Osteocyte (in vitro differentiated cells): ENCODE results near the gene AARSD1. TPM values are rescaled to one million over a fixed set of nuclear protein-coding genes. Genes with fewer than 3 reads are reported as not detected.
"Not testable (repeated sequence)": the region's sequence is repeated elsewhere in the genome, so short reads cannot be mapped to it uniquely, and the experiment has no call there.

Source experiments
- DNase-seq: peaks from one replicate; pipeline ENCODE4 v3.0.0; 2021; ENCODE audit warnings: mixed read lengths; ENCODE audit not compliant: unreplicated experiment; ENCODE audit errors: extremely low spot score
- H3K27ac Mint-ChIP-seq: one replicate; pipeline ENCODE4 v1.8.0; 2021; ENCODE audit warnings: mild to moderate bottlenecking, mixed read lengths; ENCODE audit not compliant: unreplicated experiment
- H3K27me3 Mint-ChIP-seq: one replicate; pipeline ENCODE4 v1.8.0; 2021; ENCODE audit warnings: mixed read lengths; ENCODE audit not compliant: unreplicated experiment
- H3K36me3 Mint-ChIP-seq: one replicate; pipeline ENCODE4 v1.8.0; 2021; ENCODE audit warnings: mixed read lengths; ENCODE audit not compliant: unreplicated experiment
- H3K4me1 Mint-ChIP-seq: one replicate; pipeline ENCODE4 v1.8.0; 2021; ENCODE audit warnings: mixed read lengths; ENCODE audit not compliant: unreplicated experiment
- H3K4me3 Mint-ChIP-seq: one replicate; pipeline ENCODE4 v1.8.0; 2021; ENCODE audit warnings: mild to moderate bottlenecking, moderate library complexity, mixed read lengths; ENCODE audit not compliant: unreplicated experiment
- H3K9me3 Mint-ChIP-seq: one replicate; pipeline ENCODE4 v1.8.0; 2021; ENCODE audit warnings: mixed read lengths; ENCODE audit not compliant: unreplicated experiment
- CTCF ChIP-seq: fragments of 200-600 bp; sonication (generic); IDR thresholded peaks from 2 replicates; pipeline ENCODE4 v1.5.0; 2021; ENCODE audit warnings: antibody characterized with exemption, mild to moderate bottlenecking, moderate library complexity
- total RNA-seq: library from RNA; stranded (reverse); gene quantifications from 2 replicates; pipeline ENCODE4 v1.2.1, GENCODE V29; 2021

AARSD1 gene
- total RNA-seq, 1 donor from 2014 or later, result 50.6 TPM

DNA sequence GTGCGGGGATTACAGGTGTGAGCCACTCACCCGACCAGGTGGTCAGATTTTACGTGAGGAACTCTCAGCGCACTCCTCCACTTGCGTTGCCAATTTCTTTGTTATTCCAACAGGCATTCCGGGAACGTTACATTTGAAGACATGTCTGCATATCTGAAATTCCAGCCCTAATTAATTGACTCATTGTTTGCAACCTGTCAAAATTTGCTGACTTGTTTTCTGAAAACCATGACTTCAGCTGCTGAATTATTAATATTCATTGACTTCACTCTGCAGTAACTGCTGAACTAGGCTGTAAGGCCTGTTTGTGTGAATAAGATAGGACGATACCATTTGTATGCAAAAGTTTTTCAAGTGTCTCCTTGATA is 47.0 kb downstream of the AARSD1 start:
- H3K4me3 Mint-ChIP-seq, result no peak overlapping the region
- peaks cover 5% of the 10 kb centered on the region for H3K27me3 Mint-ChIP-seq
- H3K27ac Mint-ChIP-seq, result no peak overlapping the region
- DNase-seq, result no peak
- peaks cover 4% of the 10 kb centered on the region for H3K4me1 Mint-ChIP-seq
- H3K36me3 Mint-ChIP-seq, result no peaks in the 10 kb centered on the region
- no peaks in the 10 kb centered on the region for H3K9me3 Mint-ChIP-seq
- no peak for TF ChIP-seq CTCF

DNA sequence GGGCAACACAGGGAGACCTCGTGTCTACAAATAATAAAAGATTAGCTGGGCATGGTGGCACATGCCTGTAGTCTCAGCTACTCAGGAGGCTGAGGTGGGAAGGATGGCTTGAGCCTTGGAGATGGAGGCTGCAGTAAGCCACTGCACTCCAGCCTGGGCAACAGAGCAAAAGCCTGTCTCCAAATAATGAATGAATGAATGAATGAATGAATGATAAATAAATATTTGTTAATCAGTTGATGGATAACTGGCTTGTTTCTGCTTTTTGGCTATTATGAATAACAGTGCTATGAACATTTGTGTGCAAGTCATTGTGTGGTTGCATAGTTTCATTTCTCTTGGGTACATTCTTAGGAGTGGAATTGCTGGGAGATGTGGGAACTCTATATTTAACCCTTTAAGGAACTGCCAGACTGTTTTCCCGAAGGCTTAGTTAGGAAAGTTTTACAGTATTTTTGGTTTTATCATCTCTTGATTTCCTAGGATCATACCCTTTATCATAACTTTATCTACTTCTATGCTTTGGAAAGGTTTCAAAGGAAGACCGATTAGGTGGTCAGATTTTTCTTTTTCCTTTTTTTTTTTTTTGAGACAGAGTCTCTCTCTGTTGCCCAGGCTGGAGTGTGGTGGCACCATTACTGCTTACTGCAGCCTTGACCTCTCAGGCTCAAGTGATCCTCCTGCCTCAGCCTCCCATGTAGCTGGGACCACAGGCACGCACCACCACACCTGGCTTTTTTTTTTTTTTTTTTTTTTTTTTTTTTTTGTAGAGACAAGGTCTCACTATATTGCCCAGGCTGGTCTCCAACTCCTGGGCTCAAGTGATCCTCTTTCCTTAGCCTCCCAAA is 47.6 kb downstream of the AARSD1 start:
- DNase-seq, H3K4me1 Mint-ChIP-seq, H3K9me3 Mint-ChIP-seq, H3K27me3 Mint-ChIP-seq, H3K27ac Mint-ChIP-seq, H3K36me3 Mint-ChIP-seq, H3K4me3 Mint-ChIP-seq: not testable (repeated sequence)

- DNase-seq, H3K36me3 Mint-ChIP-seq, H3K4me1 Mint-ChIP-seq, H3K9me3 Mint-ChIP-seq, H3K4me3 Mint-ChIP-seq, H3K27ac Mint-ChIP-seq: not testable (repeated sequence)
- peaks cover 11% of the 10 kb centered on the region for H3K27me3 Mint-ChIP-seq
Measured at GRCh38 chr17:42915288-42915687, 49.0 kb downstream of the AARSD1 start.

- no peak for DNase-seq
- no peak overlapping the region for H3K27ac Mint-ChIP-seq
- TF ChIP-seq CTCF, result no peak
- no peak overlapping the region for H3K4me3 Mint-ChIP-seq
- H3K4me1 Mint-ChIP-seq, result no peaks in the 10 kb centered on the region
- H3K27me3 Mint-ChIP-seq, result peaks cover 18% of the 10 kb centered on the region
- H3K36me3 Mint-ChIP-seq, result no peaks in the 10 kb centered on the region
- no peaks in the 10 kb centered on the region for H3K9me3 Mint-ChIP-seq
Measured at GRCh38 chr17:42913981-42914617, 50.2 kb downstream of the AARSD1 start.

- no peaks in the 10 kb centered on the region for H3K36me3 Mint-ChIP-seq
- TF ChIP-seq CTCF, result no peak
- peaks cover 18% of the 10 kb centered on the region for H3K27me3 Mint-ChIP-seq
- H3K4me3 Mint-ChIP-seq, result no peak overlapping the region
- no peak overlapping the region for H3K27ac Mint-ChIP-seq
- H3K9me3 Mint-ChIP-seq, result no peaks in the 10 kb centered on the region
- DNase-seq, result no peak
- H3K4me1 Mint-ChIP-seq, result no peaks in the 10 kb centered on the region
Measured at GRCh38 chr17:42913522-42913921, 50.7 kb downstream of the AARSD1 start.
